ENCODE results near the gene HJURP. TPM values are rescaled to one million over a fixed set of nuclear protein-coding genes. Genes with fewer than 3 reads are reported as not detected.

HJURP gene
- total RNA-seq, 1 experiment from 2014 or later = 49.7 TPM

DNA sequence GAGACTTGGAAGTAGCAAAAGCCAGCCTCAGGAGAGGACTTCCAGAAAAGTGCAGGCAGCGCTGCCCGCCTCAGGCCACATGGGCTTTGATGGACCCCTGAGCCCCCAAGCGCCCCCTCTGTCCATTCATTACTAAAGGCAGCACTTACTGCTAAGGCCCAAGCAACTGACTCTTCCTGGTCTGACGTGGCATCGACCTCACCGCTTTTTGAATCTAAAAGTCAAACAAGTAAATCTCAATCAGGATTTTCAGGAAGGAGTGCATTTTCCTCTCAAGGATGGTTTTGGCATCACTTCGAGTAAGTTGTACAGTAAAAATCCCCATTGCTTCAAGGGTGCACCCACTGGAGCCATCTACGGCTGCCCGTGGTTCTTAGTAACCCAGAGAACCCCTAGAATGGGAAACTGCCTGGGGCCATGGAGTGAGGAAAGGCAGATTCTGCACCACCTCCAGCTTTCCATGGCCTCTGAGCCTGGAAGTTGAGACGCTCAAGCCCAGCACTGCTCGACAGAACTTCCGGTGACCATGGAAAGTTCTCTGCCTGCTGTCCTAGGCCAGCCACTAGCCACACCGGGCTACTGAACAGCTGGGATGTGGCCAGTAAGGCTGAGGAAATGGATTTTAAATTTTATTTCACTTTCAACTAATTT lies 7.0 kb downstream of the HJURP start:
- Mint-ChIP-seq H3K4me1 (peaks cover 5 to 8% of the 10 kb centered on the region in 2 experiments), H3K36me3 (ENCODE audit: insufficient read depth in 1 of 3, low read depth in 3 of 3) (peaks cover 72 to 98% (median 95%) of the 10 kb centered on the region in 3 experiments), H3K27ac (no peak overlapping the region; a peak in 1 of 7 replicates), H3K9me3 (no peaks in the 10 kb centered on the region), H3K4me3 (no peak overlapping the region), H3K27me3 (ENCODE audit: low read depth) (no peaks in the 10 kb centered on the region)
- Histone ChIP-seq H3K23me2 (ENCODE audit: insufficient read length, low read depth, low read length, poor library complexity, severe bottlenecking) (no peaks in the 10 kb centered on the region), H2BK5ac (ENCODE audit: insufficient read length, low read length) (no peak overlapping the region), H3K14ac (ENCODE audit: insufficient read depth, low read length) (no peak overlapping the region), H2BK15ac (ENCODE audit: low read depth, low read length) (no peak overlapping the region), H3K27ac (ENCODE audit: insufficient read length, low read depth, low read length) (no peak overlapping the region), H2BK120ac (ENCODE audit: low read depth, low read length, poor library complexity, severe bottlenecking) (no peak overlapping the region), H3K4ac (ENCODE audit: low read depth, low read length) (no peak overlapping the region), H3T11ph (ENCODE audit: low read length) (no peak overlapping the region), H2AK5ac (ENCODE audit: insufficient read length, low read length) (no peak overlapping the region), H3K4me2 (ENCODE audit: insufficient read depth, insufficient read length, low read length) (no peak overlapping the region), H3K23ac (ENCODE audit: insufficient read length, low read depth, low read length) (no peak overlapping the region), H3K18ac (ENCODE audit: insufficient read length, low read depth, low read length) (no peak overlapping the region), H3K4me1 (ENCODE audit: insufficient read depth, low read length) (peaks cover 2% of the 10 kb centered on the region; the same call in 1 of the 2 replicates), H3K56ac (ENCODE audit: insufficient read length, low read depth, low read length) (no peak overlapping the region), H2BK20ac (ENCODE audit: low read depth, low read length, poor library complexity, severe bottlenecking) (no peak overlapping the region), H2AFZ (ENCODE audit: low read length) (no peak overlapping the region), H4K5ac (ENCODE audit: insufficient read length, low read depth, low read length) (no peak overlapping the region), H3K9me3 (ENCODE audit: control insufficient read depth, low read depth, low read length) (no peaks in the 10 kb centered on the region), H2BK12ac (ENCODE audit: insufficient read length, low read depth, low read length) (no peak overlapping the region), H3K27me3 (ENCODE audit: insufficient read depth, low read length) (no peaks in the 10 kb centered on the region), H4K8ac (replicated peaks; ENCODE audit: insufficient read length, low read depth, low read length) (no peak overlapping the region), H3K79me2 (ENCODE audit: insufficient read depth, low read length) (peaks cover 13% of the 10 kb centered on the region; the same call in 1 of the 2 replicates), H3K79me1 (ENCODE audit: insufficient read depth, low read depth, low read length, poor library complexity, severe bottlenecking) (peaks cover 3% of the 10 kb centered on the region), H3K9ac (ENCODE audit: extremely low read depth, insufficient read length, low read length) (no peak overlapping the region), H4K20me1 (ENCODE audit: control insufficient read depth, insufficient read depth, insufficient read length) (no peaks in the 10 kb centered on the region), H4K91ac (ENCODE audit: insufficient read length, low read depth, low read length) (no peak overlapping the region)
- no peak for DNase-seq
- no CpG with 5 or more reads among the region's 13 CpGs for WGBS (ENCODE audit: extremely low coverage, insufficient read length, low lambda C conversion rate)
- TF ChIP-seq, protein P1, sequence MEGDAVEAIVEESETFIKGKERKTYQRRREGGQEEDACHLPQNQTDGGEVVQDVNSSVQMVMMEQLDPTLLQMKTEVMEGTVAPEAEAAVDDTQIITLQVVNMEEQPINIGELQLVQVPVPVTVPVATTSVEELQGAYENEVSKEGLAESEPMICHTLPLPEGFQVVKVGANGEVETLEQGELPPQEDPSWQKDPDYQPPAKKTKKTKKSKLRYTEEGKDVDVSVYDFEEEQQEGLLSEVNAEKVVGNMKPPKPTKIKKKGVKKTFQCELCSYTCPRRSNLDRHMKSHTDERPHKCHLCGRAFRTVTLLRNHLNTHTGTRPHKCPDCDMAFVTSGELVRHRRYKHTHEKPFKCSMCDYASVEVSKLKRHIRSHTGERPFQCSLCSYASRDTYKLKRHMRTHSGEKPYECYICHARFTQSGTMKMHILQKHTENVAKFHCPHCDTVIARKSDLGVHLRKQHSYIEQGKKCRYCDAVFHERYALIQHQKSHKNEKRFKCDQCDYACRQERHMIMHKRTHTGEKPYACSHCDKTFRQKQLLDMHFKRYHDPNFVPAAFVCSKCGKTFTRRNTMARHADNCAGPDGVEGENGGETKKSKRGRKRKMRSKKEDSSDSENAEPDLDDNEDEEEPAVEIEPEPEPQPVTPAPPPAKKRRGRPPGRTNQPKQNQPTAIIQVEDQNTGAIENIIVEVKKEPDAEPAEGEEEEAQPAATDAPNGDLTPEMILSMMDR (conservative IDR thresholded peaks at IDR 0.05) = peak; percentile 18; the same call in 1 of the 3 replicates

Measured in H9 (cell line).